Liver (tissue), 9 donors: ENCODE data around the gene IFNAR1. TPM values are rescaled to one million over a fixed set of nuclear protein-coding genes. Genes with fewer than 3 reads are reported as not detected.

Experiments
- DNase-seq: peaks from one replicate; pipeline ENCODE4 v3.0.0-alpha.2; 2017; ENCODE audit warnings: low spot score
- H3K27ac ChIP-seq, 2 donors: one replicate each; pipeline ENCODE4 v1.7.0; 2013; ENCODE audit warnings: inconsistent platforms in 2 of 2, low read length in 2 of 2, control low read depth in 1 of 2, low read depth in 1 of 2, mild to moderate bottlenecking in 1 of 2
- H3K27me3 ChIP-seq, 4 donors: one replicate each; pipeline versions ENCODE4 v1.6.1 to v1.7.0; 2013; ENCODE audit warnings: low read length in 3 of 4, inconsistent platforms in 1 of 4, mild to moderate bottlenecking in 1 of 4, moderate library complexity in 1 of 4; ENCODE audit not compliant: control insufficient read depth in 4 of 4, insufficient read depth in 4 of 4
- H3K36me3 ChIP-seq, 4 donors: one replicate each; pipeline versions ENCODE4 v1.6.1 to v1.7.0; 2013; ENCODE audit warnings: low read length in 3 of 4, mild to moderate bottlenecking in 3 of 4, low read depth in 1 of 4, moderate library complexity in 1 of 4; ENCODE audit not compliant: control insufficient read depth in 4 of 4, insufficient read depth in 3 of 4
- H3K4me1 ChIP-seq, 4 donors: one replicate each; pipeline versions ENCODE4 v1.6.1 to v1.7.0; 2013; ENCODE audit warnings: low read length in 3 of 4, mild to moderate bottlenecking in 3 of 4, moderate library complexity in 1 of 4; ENCODE audit not compliant: control insufficient read depth in 4 of 4, insufficient read depth in 4 of 4
- H3K4me3 ChIP-seq, 3 donors: one replicate each; pipeline versions ENCODE4 v1.6.1 to v1.7.0; 2013; ENCODE audit warnings: low read length in 3 of 3, control low read depth in 1 of 3, low read depth in 1 of 3, mild to moderate bottlenecking in 1 of 3
- H3K9ac ChIP-seq, 2 donors: one replicate each; pipeline ENCODE4 v1.7.0; 2013; ENCODE audit warnings: low read length in 2 of 2, mild to moderate bottlenecking in 2 of 2, moderate library complexity in 2 of 2, control low read depth in 1 of 2, low read depth in 1 of 2
- H3K9me3 ChIP-seq, 4 donors: one replicate each; pipeline versions ENCODE4 v1.6.1 to v1.7.0; 2013; ENCODE audit warnings: low read length in 3 of 4; ENCODE audit not compliant: control insufficient read depth in 4 of 4
- EGR1 ChIP-seq, 2 donors: IDR thresholded peaks; 2 replicates each; pipeline ENCODE4 v1.6.1; 2016 to 2018; ENCODE audit warnings: antibody characterized with exemption in 2 of 2, low read depth in 2 of 2
- FOXA1 ChIP-seq: IDR thresholded peaks from 2 replicates; pipeline ENCODE4 v1.6.1; 2016; ENCODE audit warnings: antibody characterized with exemption
- FOXA2 ChIP-seq: IDR thresholded peaks from 2 replicates; pipeline ENCODE4 v1.6.1; 2016; ENCODE audit warnings: antibody characterized with exemption
- GABPA ChIP-seq, 2 donors: IDR thresholded peaks in 1 of 2; conservative IDR thresholded peaks in 1 of 2; 2 replicates each; pipeline ENCODE4 v1.6.1; 2016; ENCODE audit warnings: antibody characterized with exemption in 2 of 2, mild to moderate bottlenecking in 1 of 2, moderate library complexity in 1 of 2
- HNF4A ChIP-seq, 2 donors: conservative IDR thresholded peaks; 2 replicates each; pipeline ENCODE4 v1.6.1; 2016; ENCODE audit warnings: antibody characterized with exemption in 2 of 2, mild to moderate bottlenecking in 2 of 2
- HNF4G ChIP-seq: IDR thresholded peaks from 2 replicates; pipeline ENCODE4 v1.6.1; 2016; ENCODE audit warnings: antibody characterized with exemption
- JUND ChIP-seq, 2 donors: IDR thresholded peaks; 2 replicates each; pipeline ENCODE4 v1.6.1; 2016; ENCODE audit warnings: antibody characterized with exemption in 2 of 2
- NR2F2 ChIP-seq: IDR thresholded peaks from 2 replicates; pipeline ENCODE4 v1.6.1; 2016; ENCODE audit warnings: antibody characterized with exemption
- RAD21 ChIP-seq, 2 donors: IDR thresholded peaks; 2 replicates each; pipeline ENCODE4 v1.6.1; 2016; ENCODE audit warnings: antibody characterized with exemption in 2 of 2, mild to moderate bottlenecking in 2 of 2
- RXRA ChIP-seq, 2 donors: IDR thresholded peaks; 2 replicates each; pipeline ENCODE4 v1.6.1; 2017 to 2018; ENCODE audit warnings: antibody characterized with exemption in 2 of 2, mild to moderate bottlenecking in 1 of 2
- SP1 ChIP-seq: IDR thresholded peaks from 2 replicates; pipeline ENCODE4 v1.6.1; 2018; ENCODE audit warnings: antibody characterized with exemption, mild to moderate bottlenecking
- TAF1 ChIP-seq: conservative IDR thresholded peaks from 2 replicates; pipeline ENCODE4 v1.6.1; 2016; ENCODE audit warnings: antibody characterized with exemption, mild to moderate bottlenecking
- WGBS: extraction: QIAGEN DNeasy Blood & Tissue Kit; methylation state at CpG from one replicate; pipeline ENCODE4 v1.1.7; 2013; 5-methylcytosine and 5-hydroxymethylcytosine counted together
- polyA plus RNA-seq, 2 donors: library from polyadenylated mRNA; stranded (reverse) in 1 of 2; unstranded in 1 of 2; fragments of 200-250 nt in 1 of 2; fragments of >200 nt in 1 of 2; fragmentation: Nextera tagmentation in 1 of 2; extraction: Ambion mirVana in 1 of 2; gene quantifications; one replicate each; pipeline versions ENCODE4 v1.2.1 to v1.2.3, GENCODE V29; 2013 to 2015
- total RNA-seq, 2 donors: library from RNA; depleted of rRNA; stranded (reverse); fragments of >200 nt; gene quantifications; one replicate each; pipeline ENCODE4 v1.2.3, GENCODE V29; 2014
- TF ChIP-seq, protein P1 (sequence below): IDR thresholded peaks from 2 replicates; pipeline ENCODE4 v1.6.1; 2016; ENCODE audit warnings: antibody characterized with exemption
- TF ChIP-seq, protein P2 (sequence below): IDR thresholded peaks from 2 replicates; pipeline ENCODE4 v1.6.1; 2016; ENCODE audit warnings: antibody characterized with exemption
- TF ChIP-seq, protein P3 (sequence below): IDR thresholded peaks from 2 replicates; pipeline ENCODE4 v1.6.1; 2016; ENCODE audit warnings: antibody characterized with exemption
- TF ChIP-seq, protein P4 (sequence below): fragments of 150-350 bp; IDR thresholded peaks from 2 replicates; pipeline ENCODE4 v1.5.1; 2017; ENCODE audit warnings: improper control_type of control experiment, low read depth, low read length; ENCODE audit not compliant: missing input control
- donor health status: healthy.
- donor health status: healthy.
- donor health status: healthy.
- donor health status: healthy.
- donor health status: healthy.

IFNAR1 gene
- total and polyA plus RNA-seq, 4 donors: 31.1 to 54.3 (median 46.2) TPM

DNA sequence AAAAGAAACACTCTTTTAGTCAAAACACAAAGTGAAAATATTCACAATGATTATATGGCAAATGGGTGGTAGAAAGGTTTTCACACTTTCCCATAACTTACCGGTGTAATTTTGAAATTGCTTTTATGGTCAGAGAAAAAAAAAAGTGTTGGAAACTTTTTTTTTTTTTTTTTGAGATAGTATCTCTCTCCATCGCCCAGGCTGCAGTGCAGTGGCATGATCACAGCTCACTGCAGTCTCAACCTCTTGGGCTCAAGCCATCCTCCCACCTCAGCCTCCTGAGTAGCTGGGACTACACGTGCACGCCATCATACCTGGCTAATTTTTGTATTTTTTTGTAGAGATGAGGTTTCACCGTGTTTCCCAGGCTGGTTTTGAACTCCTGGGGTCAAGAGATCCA, 81.7 kb downstream of the IFNAR1 start:
- H3K36me3 ChIP-seq: peaks cover 0 to 8% (median under 1%) of the 10 kb centered on the region in 4 donors
- 78% methylated on average over 5 of the region's 5 CpGs for WGBS

More for the DNA sequence above, 81.7 kb downstream of the IFNAR1 start:
- TF ChIP-seq SP1 (no peak), GABPA (IDR thresholded peaks at IDR 0.05 in 1 of 2, conservative IDR thresholded peaks at IDR 0.05 in 1 of 2) (no peak), JUND (IDR thresholded peaks at IDR 0.05) (no peak), RXRA (IDR thresholded peaks at IDR 0.05) (no peak), TAF1 (no peak), EGR1 (IDR thresholded peaks at IDR 0.05; ENCODE audit: low read depth in 2 of 2) (no peak), NR2F2 (no peak), FOXA1 (no peak), HNF4G (no peak), RAD21 (IDR thresholded peaks at IDR 0.05) (no peak), FOXA2 (no peak), HNF4A (conservative IDR thresholded peaks at IDR 0.05) (no peak)
- TF ChIP-seq, protein P1, sequence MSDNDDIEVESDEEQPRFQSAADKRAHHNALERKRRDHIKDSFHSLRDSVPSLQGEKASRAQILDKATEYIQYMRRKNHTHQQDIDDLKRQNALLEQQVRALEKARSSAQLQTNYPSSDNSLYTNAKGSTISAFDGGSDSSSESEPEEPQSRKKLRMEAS: no peak
- TF ChIP-seq, protein P2, sequence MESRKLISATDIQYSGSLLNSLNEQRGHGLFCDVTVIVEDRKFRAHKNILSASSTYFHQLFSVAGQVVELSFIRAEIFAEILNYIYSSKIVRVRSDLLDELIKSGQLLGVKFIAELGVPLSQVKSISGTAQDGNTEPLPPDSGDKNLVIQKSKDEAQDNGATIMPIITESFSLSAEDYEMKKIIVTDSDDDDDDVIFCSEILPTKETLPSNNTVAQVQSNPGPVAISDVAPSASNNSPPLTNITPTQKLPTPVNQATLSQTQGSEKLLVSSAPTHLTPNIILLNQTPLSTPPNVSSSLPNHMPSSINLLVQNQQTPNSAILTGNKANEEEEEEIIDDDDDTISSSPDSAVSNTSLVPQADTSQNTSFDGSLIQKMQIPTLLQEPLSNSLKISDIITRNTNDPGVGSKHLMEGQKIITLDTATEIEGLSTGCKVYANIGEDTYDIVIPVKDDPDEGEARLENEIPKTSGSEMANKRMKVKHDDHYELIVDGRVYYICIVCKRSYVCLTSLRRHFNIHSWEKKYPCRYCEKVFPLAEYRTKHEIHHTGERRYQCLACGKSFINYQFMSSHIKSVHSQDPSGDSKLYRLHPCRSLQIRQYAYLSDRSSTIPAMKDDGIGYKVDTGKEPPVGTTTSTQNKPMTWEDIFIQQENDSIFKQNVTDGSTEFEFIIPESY: no peak
- TF ChIP-seq, protein P3, sequence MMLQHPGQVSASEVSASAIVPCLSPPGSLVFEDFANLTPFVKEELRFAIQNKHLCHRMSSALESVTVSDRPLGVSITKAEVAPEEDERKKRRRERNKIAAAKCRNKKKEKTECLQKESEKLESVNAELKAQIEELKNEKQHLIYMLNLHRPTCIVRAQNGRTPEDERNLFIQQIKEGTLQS: no peak
- TF ChIP-seq, protein P4, sequence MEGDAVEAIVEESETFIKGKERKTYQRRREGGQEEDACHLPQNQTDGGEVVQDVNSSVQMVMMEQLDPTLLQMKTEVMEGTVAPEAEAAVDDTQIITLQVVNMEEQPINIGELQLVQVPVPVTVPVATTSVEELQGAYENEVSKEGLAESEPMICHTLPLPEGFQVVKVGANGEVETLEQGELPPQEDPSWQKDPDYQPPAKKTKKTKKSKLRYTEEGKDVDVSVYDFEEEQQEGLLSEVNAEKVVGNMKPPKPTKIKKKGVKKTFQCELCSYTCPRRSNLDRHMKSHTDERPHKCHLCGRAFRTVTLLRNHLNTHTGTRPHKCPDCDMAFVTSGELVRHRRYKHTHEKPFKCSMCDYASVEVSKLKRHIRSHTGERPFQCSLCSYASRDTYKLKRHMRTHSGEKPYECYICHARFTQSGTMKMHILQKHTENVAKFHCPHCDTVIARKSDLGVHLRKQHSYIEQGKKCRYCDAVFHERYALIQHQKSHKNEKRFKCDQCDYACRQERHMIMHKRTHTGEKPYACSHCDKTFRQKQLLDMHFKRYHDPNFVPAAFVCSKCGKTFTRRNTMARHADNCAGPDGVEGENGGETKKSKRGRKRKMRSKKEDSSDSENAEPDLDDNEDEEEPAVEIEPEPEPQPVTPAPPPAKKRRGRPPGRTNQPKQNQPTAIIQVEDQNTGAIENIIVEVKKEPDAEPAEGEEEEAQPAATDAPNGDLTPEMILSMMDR: no peak
- Histone ChIP-seq H3K4me3 (no peak overlapping the region), H3K9me3 (no peaks in the 10 kb centered on the region), H3K9ac (no peak overlapping the region), H3K27me3 (no peaks in the 10 kb centered on the region), H3K27ac (no peak overlapping the region), H3K4me1 (peaks cover 5 to 27% (median 15%) of the 10 kb centered on the region in 4 donors)
- DNase-seq: no peak

Other genes starting within 250 kb of the IFNAR1 start
- gene IFNAR2, start 95.0 kb upstream of the IFNAR1 start, total RNA-seq: 10 to 100 TPM; 15.6 to 17.0 TPM
- gene IFNAR2, start 95.0 kb upstream of the IFNAR1 start, polyA plus RNA-seq: 10 to 100 TPM; 12.6 to 13.6 TPM
- 10 to 100 TPM; 19.2 to 22.1 TPM for gene IL10RB, start 58.6 kb upstream of the IFNAR1 start, total RNA-seq
- 10 to 100 TPM; 16.1 to 18.5 TPM for gene IL10RB, start 58.6 kb upstream of the IFNAR1 start, polyA plus RNA-seq
- gene IFNGR2, start 78.4 kb downstream of the IFNAR1 start, total RNA-seq: 10 to 100 TPM; 23.2 to 24.3 TPM
- 10 to 100 TPM; 23.0 to 23.7 TPM for gene IFNGR2, start 78.4 kb downstream of the IFNAR1 start, polyA plus RNA-seq
- 10 to 100 TPM; 28.1 to 31.8 TPM for gene TMEM50B, start 155.0 kb downstream of the IFNAR1 start, total RNA-seq
- 10 to 100 TPM; 11.8 to 31.8 TPM for gene TMEM50B, start 155.0 kb downstream of the IFNAR1 start, polyA plus RNA-seq
- gene DNAJC28, start 166.7 kb downstream of the IFNAR1 start, total RNA-seq: 1 to 10 TPM; 2.6 to 3.2 TPM
- gene DNAJC28, start 166.7 kb downstream of the IFNAR1 start, polyA plus RNA-seq: 1 to 10 TPM in 1 of 2 donors, under 1 TPM in 1; 0.83 to 2.9 TPM
- 10 to 100 TPM; 44.7 to 76.8 TPM for gene GART, start 217.1 kb downstream of the IFNAR1 start, total RNA-seq
- 10 to 100 TPM; 15.7 to 19.2 TPM for gene GART, start 217.1 kb downstream of the IFNAR1 start, polyA plus RNA-seq
- 100 to 1,000 TPM; 128 to 186 TPM for gene SON, start 218.1 kb downstream of the IFNAR1 start, total RNA-seq
- 100 to 1,000 TPM in 1 of 2 donors, 10 to 100 TPM in 1; 42.7 to 264 TPM for gene SON, start 218.1 kb downstream of the IFNAR1 start, polyA plus RNA-seq